Measurements from ENCODE around the gene LRRC14B.

DNA sequence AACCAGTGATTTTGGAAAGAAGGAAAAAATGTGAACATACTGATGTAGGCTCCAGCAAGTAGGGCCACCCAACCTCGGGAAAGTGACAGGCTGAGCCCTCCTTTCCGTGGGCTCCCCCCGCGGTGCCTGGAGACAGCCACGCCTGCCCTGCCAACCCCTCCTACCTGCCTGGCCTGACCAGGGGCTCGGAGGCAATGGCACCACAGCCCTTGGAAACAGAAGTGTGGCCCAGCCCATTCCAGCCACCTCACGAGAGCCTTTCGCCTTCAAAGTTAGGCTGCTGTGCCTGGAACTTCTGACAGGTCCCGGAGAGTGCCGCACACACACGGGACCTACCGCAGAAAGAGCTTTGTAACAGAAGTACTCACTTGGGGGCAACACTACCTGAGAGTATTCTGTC, 49.5 kb upstream of the LRRC14B start:
- TF ChIP-seq POLR2A (IDR thresholded peaks at IDR 0.05; ENCODE audit: low read depth, low read length) (no peak), TAF1 (IDR thresholded peaks at IDR 0.05; ENCODE audit: low read depth, low read length) (no peak), PAX5 (IDR thresholded peaks at IDR 0.05; ENCODE audit: insufficient read depth, low read length, severe bottlenecking) (no peak), POLR2AphosphoS5 (IDR thresholded peaks at IDR 0.05; ENCODE audit: low read depth, low read length) (no peak), POU2F2 (IDR thresholded peaks at IDR 0.05; ENCODE audit: low read depth, low read length) (no peak), SPI1 (IDR thresholded peaks at IDR 0.05; ENCODE audit: low read depth, low read length) (no peak)
